Cardiac muscle cell (in vitro differentiated cells and primary cell): Measurements from ENCODE around the gene SHOC2. TPM values are rescaled to one million over a fixed set of nuclear protein-coding genes. Genes with fewer than 3 reads are reported as not detected.

Source experiments
- DNase-seq, 2 donors: peaks; one replicate each; pipeline versions ENCODE4 v3.0.0 to v3.0.0-alpha.2; 2010 to 2017; ENCODE audit warnings: low read depth in 1 of 2, low spot score in 1 of 2
- H3K27ac ChIP-seq: fragments of 200-600 bp; sonication (generic); 2 replicates; pipeline ENCODE4 v1.5.1; 2016
- H3K27me3 ChIP-seq: fragments of 200-600 bp; sonication (generic); 2 replicates; pipeline ENCODE4 v1.6.0; 2016; ENCODE audit warnings: control low read depth
- H3K36me3 ChIP-seq: fragments of 200-600 bp; sonication (generic); 2 replicates; pipeline ENCODE4 v1.5.1; 2016; ENCODE audit warnings: control low read depth
- H3K4me1 ChIP-seq: fragments of 200-600 bp; sonication (generic); 2 replicates; pipeline ENCODE4 v1.8.1; 2017; ENCODE audit warnings: low read depth, mild to moderate bottlenecking, mixed run types
- H3K4me3 ChIP-seq: fragments of 200-600 bp; sonication (generic); 2 replicates; pipeline ENCODE4 v1.5.1; 2016; ENCODE audit warnings: mild to moderate bottlenecking
- H3K9me3 ChIP-seq: fragments of 200-600 bp; sonication (generic); 2 replicates; pipeline ENCODE4 v1.5.1; 2017; ENCODE audit warnings: low read depth, mild to moderate bottlenecking, control low read depth
- CTCF ChIP-seq: IDR thresholded peaks from 2 replicates; pipeline ENCODE4 v1.5.1; 2012; ENCODE audit warnings: low read depth, mild to moderate bottlenecking, low read length
- polyA plus RNA-seq: library from polyadenylated mRNA; unstranded; fragments of >200 nt; fragmentation: Nextera tagmentation; extraction: Ambion mirVana; gene quantifications from 2 replicates; pipeline ENCODE4 v1.2.1, GENCODE V29; 2016
- total RNA-seq: library from RNA; depleted of rRNA; stranded (reverse); fragments of >200 nt; gene quantifications from 2 replicates; pipeline ENCODE4 v1.2.3, GENCODE V29; 2016

Gene SHOC2
- total and polyA plus RNA-seq, 2 experiments from 2014 or later = 31.0 to 31.3 TPM

- DNase-seq = no peak
- Histone ChIP-seq H3K27me3 (no peaks in the 10 kb centered on the region), H3K4me1 (peaks cover 11% of the 10 kb centered on the region), H3K4me3 (no peak overlapping the region), H3K9me3 (no peaks in the 10 kb centered on the region), H3K27ac (no peak overlapping the region), H3K36me3 (no peaks in the 10 kb centered on the region)
- no peak for TF ChIP-seq CTCF
Observed at GRCh38 chr10:110985497-110986275, 66.3 kb downstream of the SHOC2 start.

GRCh38 chr10:110989016-110989415, 69.6 kb downstream of the SHOC2 start:
- no peak for TF ChIP-seq CTCF
- DNase-seq = no peak
- H3K36me3 ChIP-seq = no peaks in the 10 kb centered on the region
- no peaks in the 10 kb centered on the region for H3K9me3 ChIP-seq
- no peak overlapping the region for H3K27ac ChIP-seq
- no peak overlapping the region for H3K4me3 ChIP-seq
- H3K27me3 ChIP-seq = no peaks in the 10 kb centered on the region
- peaks cover 11% of the 10 kb centered on the region for H3K4me1 ChIP-seq

DNA sequence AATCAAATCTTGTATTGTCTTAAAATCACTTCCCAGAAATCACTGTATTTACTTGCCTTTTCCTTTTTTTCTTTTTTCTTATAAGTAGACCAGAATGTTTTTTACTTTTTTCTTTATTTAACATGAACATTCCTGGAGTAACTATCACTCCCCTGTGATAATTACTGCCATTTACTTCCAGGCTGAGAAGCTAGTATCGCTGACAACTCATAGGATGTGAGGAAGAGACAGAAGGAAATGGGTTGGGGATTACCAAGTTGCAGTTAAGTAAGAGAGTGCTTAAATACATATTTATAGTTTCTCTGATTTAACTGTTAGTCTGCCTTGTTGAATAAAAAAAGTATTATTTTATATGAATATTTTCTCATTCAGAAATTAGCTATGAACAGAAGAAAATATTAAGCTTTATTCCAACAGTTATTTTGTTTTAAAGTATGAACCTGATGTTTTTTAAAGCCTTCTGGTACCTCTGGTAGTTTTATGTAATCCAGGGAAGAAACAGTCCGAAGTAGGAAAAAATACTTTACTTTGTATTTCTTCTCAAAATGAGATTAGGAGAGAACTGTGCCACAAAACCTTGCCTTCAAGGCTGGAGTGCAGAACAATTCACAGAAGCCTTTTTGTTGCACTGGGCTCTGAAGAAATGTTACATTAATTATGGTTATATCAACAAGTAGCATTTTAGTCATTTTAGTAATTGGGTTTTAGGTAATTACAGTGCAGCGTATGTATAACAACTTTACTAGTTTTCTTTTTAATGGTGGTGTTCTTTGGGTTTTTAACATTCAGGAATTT, 72.8 kb downstream of the SHOC2 start:
- H3K36me3 ChIP-seq = no peaks in the 10 kb centered on the region
- no peak for DNase-seq
- no peak overlapping the region for H3K27ac ChIP-seq
- no peak for TF ChIP-seq CTCF
- no peaks in the 10 kb centered on the region for H3K9me3 ChIP-seq
- H3K27me3 ChIP-seq = no peaks in the 10 kb centered on the region
- no peaks in the 10 kb centered on the region for H3K4me1 ChIP-seq
- no peak overlapping the region for H3K4me3 ChIP-seq

GRCh38 chr10:110993024-110993693, 73.8 kb downstream of the SHOC2 start:
- Histone ChIP-seq H3K36me3 (no peaks in the 10 kb centered on the region), H3K9me3 (no peaks in the 10 kb centered on the region), H3K27ac (no peak overlapping the region), H3K4me1 (no peaks in the 10 kb centered on the region), H3K4me3 (no peak overlapping the region), H3K27me3 (no peaks in the 10 kb centered on the region)
- TF ChIP-seq CTCF = no peak
- peak in 1 of 2 donors; percentile 70 for DNase-seq

DNA sequence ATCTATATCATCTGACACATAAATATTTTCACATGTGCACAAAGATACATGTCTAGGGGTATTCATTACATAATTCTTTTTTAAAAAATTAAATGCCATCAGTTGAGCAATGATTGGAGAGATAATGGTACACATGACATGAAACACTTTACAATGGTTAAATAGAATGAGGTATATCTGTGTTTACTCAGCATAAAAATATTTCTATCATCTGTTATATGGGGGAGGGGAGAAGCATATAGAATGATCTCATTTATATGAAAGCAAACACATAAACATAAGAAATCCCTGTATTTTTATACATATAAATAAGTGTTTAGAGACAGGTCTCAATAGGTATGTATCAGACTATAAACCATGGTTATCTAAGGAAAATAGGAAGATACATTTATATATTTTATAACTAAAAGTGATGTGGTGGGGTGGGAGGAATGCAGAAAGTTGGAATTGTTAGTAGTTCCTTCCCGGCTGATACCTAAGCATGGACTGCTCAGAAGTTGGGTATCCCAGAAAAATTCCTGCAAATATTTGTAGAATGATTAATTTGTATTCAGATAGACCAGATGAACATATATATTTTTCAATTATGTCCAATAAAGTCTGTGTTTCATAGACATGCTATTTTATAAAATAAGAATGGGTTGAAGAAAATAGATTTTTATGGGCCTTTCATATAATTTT, 75.1 kb downstream of the SHOC2 start:
- DNase-seq = no peak
- no peak overlapping the region for H3K27ac ChIP-seq
- no peaks in the 10 kb centered on the region for H3K9me3 ChIP-seq
- no peak overlapping the region for H3K4me3 ChIP-seq
- H3K27me3 ChIP-seq = no peaks in the 10 kb centered on the region
- no peaks in the 10 kb centered on the region for H3K36me3 ChIP-seq
- no peak for TF ChIP-seq CTCF
- H3K4me1 ChIP-seq = no peaks in the 10 kb centered on the region
